GM23338 (cell line): ENCODE results near the gene SAMD13.
"Not testable (repeated sequence)": the region's sequence is repeated elsewhere in the genome, so short reads cannot be mapped to it uniquely, and the experiment has no call there.

Experiments used
- CREB1 ChIP-seq: fragments of 250-450 bp; sonication (Bioruptor Pico); IDR thresholded peaks from 2 replicates; pipeline ENCODE4 v1.5.0; 2020; ENCODE audit warnings: low read depth, mild to moderate bottlenecking, moderate library complexity
- CTCF ChIP-seq, 2 experiments: fragments of 200-600 bp in 1 of 2; sonication (generic) in 1 of 2; conservative IDR thresholded peaks; 2 replicates each; pipeline versions ENCODE4 v1.5.1 to v1.6.1; 2016 to 2017; ENCODE audit warnings: antibody characterized with exemption in 2 of 2, low read depth in 2 of 2, mild to moderate bottlenecking in 2 of 2, moderate library complexity in 1 of 2
- EZH2 ChIP-seq: fragments of 200-600 bp; sonication (generic); IDR thresholded peaks from one replicate; pipeline ENCODE4 v1.8.0; 2017; ENCODE audit warnings: antibody characterized with exemption, mild to moderate bottlenecking, low read depth; ENCODE audit not compliant: unreplicated experiment
- NANOG ChIP-seq: IDR thresholded peaks from 2 replicates; pipeline ENCODE4 v1.6.1; 2016; ENCODE audit warnings: antibody characterized with exemption, borderline replicate concordance
- POLR2AphosphoS5 ChIP-seq: IDR thresholded peaks from 2 replicates; pipeline ENCODE4 v1.6.1; 2016; ENCODE audit warnings: antibody characterized with exemption, low read depth
- REST ChIP-seq: IDR thresholded peaks from one replicate; pipeline ENCODE4 v1.6.1; 2018; ENCODE audit warnings: antibody characterized with exemption; ENCODE audit not compliant: unreplicated experiment
- ZNF462 ChIP-seq: fragments of 250-450 bp; sonication (Bioruptor Pico); IDR thresholded peaks from 2 replicates; pipeline ENCODE4 v1.5.0; 2020; ENCODE audit warnings: mild to moderate bottlenecking, moderate library complexity

DNA sequence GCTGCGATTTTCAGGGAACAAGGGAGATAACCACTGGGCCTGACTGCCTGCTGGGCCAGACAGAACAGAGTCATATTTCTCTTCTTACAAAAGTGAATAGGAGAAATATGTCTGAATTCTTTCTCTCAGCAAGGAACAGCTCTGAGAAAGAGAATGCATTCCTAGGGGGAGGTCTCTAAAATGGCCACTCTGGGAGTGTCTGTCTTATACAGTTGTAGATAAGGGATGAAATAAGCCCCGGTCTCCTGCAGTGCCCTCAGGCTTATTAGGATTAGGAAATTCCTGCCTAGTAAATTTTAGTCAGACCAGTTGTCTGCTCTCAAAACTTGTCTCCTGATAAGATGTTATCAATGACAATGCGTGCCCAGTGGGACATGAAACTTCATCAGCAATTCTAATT, 14.1 kb upstream of the SAMD13 start:
- TF ChIP-seq CTCF (conservative IDR thresholded peaks at IDR 0.05; ENCODE audit: low read depth in 2 of 2); REST; POLR2AphosphoS5; EZH2; CREB1 (CRISPR knock-in tag); NANOG; ZNF462 (CRISPR knock-in tag): not testable (repeated sequence)
